GM12891 (cell line): ENCODE measurements around the gene SLC4A8.
"Not testable (repeated sequence)": the region's sequence is repeated elsewhere in the genome, so short reads cannot be mapped to it uniquely, and the experiment has no call there.

ENCODE experiments used
- DNase-seq: peaks from one replicate; pipeline ENCODE4 v3.0.0; 2011; ENCODE audit warnings: low spot score; ENCODE audit not compliant: insufficient read length
- FAIRE-seq: peaks from 2 replicates; lab custom pipeline; 2011; peaks lifted over from hg19 to GRCh38; lab: Jason Lieb, UNC
- PAX5 ChIP-seq: IDR thresholded peaks from 2 replicates; pipeline ENCODE4 v1.6.1; 2011; ENCODE audit warnings: low read length, moderate library complexity, mild to moderate bottlenecking; ENCODE audit not compliant: insufficient read depth, severe bottlenecking
- POLR2A ChIP-seq: IDR thresholded peaks from 2 replicates; pipeline ENCODE4 v1.6.1; 2011; ENCODE audit warnings: low read depth, low read length, control low read depth
- POLR2AphosphoS5 ChIP-seq: IDR thresholded peaks from 2 replicates; pipeline ENCODE4 v1.6.1; 2011; ENCODE audit warnings: low read depth, low read length, control low read depth
- POU2F2 ChIP-seq: IDR thresholded peaks from 2 replicates; pipeline ENCODE4 v1.6.1; 2011; ENCODE audit warnings: low read depth, mild to moderate bottlenecking, control low read depth, low read length, moderate library complexity
- SPI1 ChIP-seq: IDR thresholded peaks from 2 replicates; pipeline ENCODE4 v1.6.1; 2011; ENCODE audit warnings: low read depth, low read length, control low read depth
- TAF1 ChIP-seq: IDR thresholded peaks from 2 replicates; pipeline ENCODE4 v1.6.1; 2011; ENCODE audit warnings: low read depth, low read length, control low read depth

The SLC4A8 gene

GRCh38 chr12:51493281-51493680, 68.7 kb downstream of the SLC4A8 start:
- no peak for TF ChIP-seq SPI1
- no peak for TF ChIP-seq POU2F2
- no peak for TF ChIP-seq POLR2A
- TF ChIP-seq TAF1 = no peak
- TF ChIP-seq PAX5 = no peak
- TF ChIP-seq POLR2AphosphoS5 = no peak
- FAIRE-seq = no peak
- no peak for DNase-seq

GRCh38 chr12:51496895-51497294, 72.3 kb downstream of the SLC4A8 start:
- peak; percentile 77 for TF ChIP-seq SPI1
- TF ChIP-seq POLR2AphosphoS5 = no peak
- no peak for FAIRE-seq

GRCh38 chr12:51504851-51505250, 80.2 kb downstream of the SLC4A8 start:
- FAIRE-seq (no peak), DNase-seq (no peak)
- no peak for TF ChIP-seq TAF1
- no peak for TF ChIP-seq PAX5
- no peak for TF ChIP-seq POU2F2
- TF ChIP-seq SPI1 = no peak
- TF ChIP-seq POLR2AphosphoS5 = no peak
- TF ChIP-seq POLR2A = no peak

More at GRCh38 chr12:51496895-51497294, 72.3 kb downstream of the SLC4A8 start:
- no peak for DNase-seq

GRCh38 chr12:51505360-51506105, 80.9 kb downstream of the SLC4A8 start:
- FAIRE-seq (peak; percentile 26), DNase-seq (no peak)
- TF ChIP-seq POLR2AphosphoS5 = no peak
- TF ChIP-seq PAX5 = no peak
- no peak for TF ChIP-seq POLR2A

- DNase-seq (no peak), FAIRE-seq (no peak)
- no peak for TF ChIP-seq TAF1
- no peak for TF ChIP-seq SPI1
- no peak for TF ChIP-seq POLR2A
- TF ChIP-seq POLR2AphosphoS5 = no peak
- no peak for TF ChIP-seq PAX5
- TF ChIP-seq POU2F2 = no peak
Observed at GRCh38 chr12:51507178-51507577, 82.5 kb downstream of the SLC4A8 start.

GRCh38 chr12:51508285-51508684, 83.7 kb downstream of the SLC4A8 start:
- no peak for FAIRE-seq
- TF ChIP-seq POU2F2 (no peak), PAX5 (no peak), TAF1 (no peak), SPI1 (no peak)

GRCh38 chr12:51511546-51512260, 87.1 kb downstream of the SLC4A8 start:
- DNase-seq (no peak), FAIRE-seq (no peak)
- TF ChIP-seq POLR2A (no peak), POLR2AphosphoS5 (no peak), POU2F2 (no peak), TAF1 (no peak), SPI1 (no peak), PAX5 (no peak)

More at GRCh38 chr12:51508285-51508684, 83.7 kb downstream of the SLC4A8 start:
- no peak for DNase-seq

- FAIRE-seq = peak; percentile 61
- no peak for DNase-seq
- peak; percentile 80; the same call in 1 of the 2 replicates for TF ChIP-seq POU2F2
- no peak for TF ChIP-seq SPI1
- TF ChIP-seq TAF1 = no peak
Observed at GRCh38 chr12:51512438-51512837, 87.8 kb downstream of the SLC4A8 start.

- not testable (repeated sequence) for DNase-seq, FAIRE-seq
Observed at GRCh38 chr12:51515037-51515436, 90.4 kb downstream of the SLC4A8 start.

- TF ChIP-seq PAX5 (no peak), POLR2A (no peak), TAF1 (no peak), POU2F2 (no peak), POLR2AphosphoS5 (no peak), SPI1 (no peak)
- FAIRE-seq = no peak
- DNase-seq = no peak
Observed at GRCh38 chr12:51517316-51517715, 92.7 kb downstream of the SLC4A8 start.

- FAIRE-seq (no peak), DNase-seq (no peak)
- no peak for TF ChIP-seq SPI1
- TF ChIP-seq PAX5 = no peak
- no peak for TF ChIP-seq POU2F2
Observed at GRCh38 chr12:51517800-51518199, 93.2 kb downstream of the SLC4A8 start.
